GM18517 (cell line): Measurements from ENCODE around the gene OR8S1.
"Not testable (repeated sequence)": the region's sequence is repeated elsewhere in the genome, so short reads cannot be mapped to it uniquely, and the experiment has no call there.

Source experiments
- ATAC-seq: cut with Tn5 transposase; IDR thresholded peaks from one replicate; pipeline ENCODE4 v1.9.1; 2021; ENCODE audit warnings: mild to moderate bottlenecking, moderate library complexity; ENCODE audit not compliant: unreplicated experiment

The OR8S1 gene, protein sequence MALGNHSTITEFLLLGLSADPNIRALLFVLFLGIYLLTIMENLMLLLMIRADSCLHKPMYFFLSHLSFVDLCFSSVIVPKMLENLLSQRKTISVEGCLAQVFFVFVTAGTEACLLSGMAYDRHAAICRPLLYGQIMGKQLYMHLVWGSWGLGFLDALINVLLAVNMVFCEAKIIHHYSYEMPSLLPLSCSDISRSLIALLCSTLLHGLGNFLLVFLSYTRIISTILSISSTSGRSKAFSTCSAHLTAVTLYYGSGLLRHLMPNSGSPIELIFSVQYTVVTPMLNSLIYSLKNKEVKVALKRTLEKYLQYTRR

DNA sequence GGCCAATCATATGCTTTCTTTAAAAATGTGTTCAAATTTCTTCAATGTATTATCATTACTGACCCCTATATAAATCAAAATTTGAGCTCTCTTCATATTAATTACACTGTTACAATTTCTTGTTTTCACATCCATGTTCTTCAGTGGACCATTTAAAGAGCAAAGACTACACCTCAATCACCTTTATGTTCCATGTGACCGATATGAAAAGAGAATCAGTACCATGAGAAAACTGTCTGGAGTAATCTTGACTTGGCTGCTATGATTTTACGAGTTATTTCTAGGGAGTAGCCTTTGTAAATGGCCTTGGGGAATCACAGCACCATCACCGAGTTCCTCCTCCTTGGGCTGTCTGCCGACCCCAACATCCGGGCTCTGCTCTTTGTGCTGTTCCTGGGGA, at the start of gene OR8S1:
Gene OR8S1 (plus strand): TSS at position 301 of the 400 bp plus-strand sequence. CDS start 0 bp downstream, at position 301.
- no peak for ATAC-seq

DNA sequence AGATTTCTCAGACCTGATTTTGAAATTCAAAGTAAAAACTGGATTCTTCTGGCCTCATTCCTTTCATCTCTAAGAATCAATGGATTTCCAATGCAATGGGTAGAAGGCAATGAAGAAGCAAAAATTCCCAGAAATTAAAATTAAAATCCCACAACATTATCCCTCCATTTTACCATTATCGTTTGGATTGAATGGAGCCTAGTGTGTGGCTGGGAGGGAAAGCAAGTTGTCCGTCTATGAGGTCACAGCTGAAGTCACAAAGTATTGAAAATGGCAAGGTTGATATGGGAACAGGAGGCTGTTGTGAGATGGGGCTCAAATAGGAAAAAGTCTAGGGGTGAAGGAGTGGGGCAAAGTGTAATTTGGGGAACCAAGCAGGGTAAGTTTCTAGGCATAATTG, 43.2 kb upstream of the OR8S1 start, which contains the start of gene C12orf54:
Gene C12orf54 (plus strand): TSS at position 301 of the 400 bp plus-strand sequence. CDS start 799 bp downstream, outside the sequence.
- ATAC-seq: no peak

DNA sequence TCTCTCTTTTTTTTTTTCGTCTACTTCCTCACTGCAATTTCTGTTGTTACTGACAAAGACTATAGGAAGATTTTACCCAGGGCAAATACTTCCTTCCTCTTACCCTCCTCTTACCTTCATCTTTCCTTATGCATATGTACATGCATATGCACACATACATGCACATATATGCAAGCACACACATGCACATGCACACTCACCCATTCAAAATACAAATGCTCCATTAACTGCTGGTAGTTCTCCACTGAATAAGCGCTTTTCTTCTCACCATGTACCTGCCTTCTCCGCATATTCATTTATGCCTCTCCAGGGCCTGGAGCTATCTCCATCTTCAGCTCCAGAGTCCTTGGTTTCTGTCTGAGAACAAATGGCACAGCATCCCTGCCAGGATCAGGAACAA, 42.5 kb upstream of the OR8S1 start:
- no peak for ATAC-seq

DNA sequence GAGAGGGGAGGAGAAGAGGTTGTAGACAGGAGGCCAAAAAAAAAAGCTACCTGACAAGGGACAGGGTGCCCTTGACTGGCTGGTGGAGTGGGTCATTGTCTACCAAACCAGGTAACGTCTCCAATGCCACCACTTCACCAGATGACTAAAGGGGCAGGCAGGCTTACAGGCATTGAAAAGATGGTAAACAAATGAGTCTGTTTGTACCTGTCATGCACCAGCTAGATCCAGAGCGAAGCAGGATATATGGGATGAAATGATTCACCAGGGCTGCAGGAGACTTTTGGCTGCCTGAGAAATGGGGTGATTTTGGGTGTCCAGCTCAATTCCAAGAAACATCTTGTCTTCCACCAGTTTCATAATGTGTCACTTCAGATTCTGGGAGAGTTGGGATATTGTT, 39.2 kb upstream of the OR8S1 start:
- no peak for ATAC-seq

DNA sequence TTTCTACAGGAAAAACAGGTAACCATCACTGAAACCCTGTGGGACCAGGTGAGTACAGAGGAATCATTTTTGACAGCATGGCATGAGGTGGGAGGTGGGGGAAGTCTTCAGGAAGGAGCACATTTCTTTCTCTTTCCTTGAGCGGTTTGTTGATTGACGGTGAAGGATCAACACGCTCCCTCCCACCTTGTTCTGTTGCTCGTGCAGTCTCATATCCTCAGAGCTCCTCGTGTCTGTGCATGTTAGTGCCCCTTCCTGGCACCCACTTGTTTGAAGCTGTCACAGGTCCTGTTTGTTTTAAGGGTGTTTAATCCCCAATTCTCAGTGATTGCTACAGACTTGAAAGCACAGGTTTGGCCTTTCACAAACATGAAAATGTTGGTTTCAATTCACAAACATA, 38.8 kb upstream of the OR8S1 start:
- no peak for ATAC-seq

DNA sequence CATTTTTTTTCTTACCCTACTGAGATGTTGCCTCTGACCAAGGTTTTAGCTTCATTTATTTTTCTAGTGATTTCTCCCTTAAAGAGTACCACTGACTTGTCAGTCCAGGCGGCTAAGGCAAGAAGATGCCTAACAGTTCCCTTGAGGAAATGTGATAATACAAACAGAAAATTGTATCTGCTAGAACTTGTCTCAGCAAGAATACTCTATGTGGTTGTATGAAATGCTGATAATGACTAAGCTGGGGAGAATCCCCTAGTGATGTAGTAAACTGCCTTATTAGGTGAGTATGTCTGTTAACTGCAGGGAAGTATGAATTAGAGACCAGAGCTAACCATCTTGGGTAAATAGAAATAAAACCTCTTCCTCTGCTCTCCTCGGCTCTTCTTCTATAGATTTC, 36.4 kb upstream of the OR8S1 start:
- ATAC-seq: peak; percentile 93

DNA sequence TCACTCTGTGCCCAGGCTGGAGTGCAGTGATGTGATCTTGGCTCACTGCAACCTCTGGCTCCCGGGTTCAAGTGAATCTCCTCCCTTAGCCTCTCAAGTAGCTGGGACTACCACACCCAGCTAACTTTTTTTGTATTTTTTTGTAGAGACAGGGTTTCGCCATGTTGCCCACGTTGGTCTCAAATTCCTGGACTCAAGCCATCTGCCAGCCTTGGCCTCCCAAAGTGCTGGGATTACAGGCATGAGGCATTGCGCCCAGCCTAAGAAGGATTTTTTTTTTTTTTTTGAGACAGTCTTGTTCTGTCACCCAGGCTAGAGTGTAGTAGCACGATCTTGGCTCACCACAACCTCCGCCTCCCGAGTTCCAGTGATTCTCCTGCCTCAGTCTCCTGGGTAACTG, 36.0 kb upstream of the OR8S1 start:
- ATAC-seq: not testable (repeated sequence)

DNA sequence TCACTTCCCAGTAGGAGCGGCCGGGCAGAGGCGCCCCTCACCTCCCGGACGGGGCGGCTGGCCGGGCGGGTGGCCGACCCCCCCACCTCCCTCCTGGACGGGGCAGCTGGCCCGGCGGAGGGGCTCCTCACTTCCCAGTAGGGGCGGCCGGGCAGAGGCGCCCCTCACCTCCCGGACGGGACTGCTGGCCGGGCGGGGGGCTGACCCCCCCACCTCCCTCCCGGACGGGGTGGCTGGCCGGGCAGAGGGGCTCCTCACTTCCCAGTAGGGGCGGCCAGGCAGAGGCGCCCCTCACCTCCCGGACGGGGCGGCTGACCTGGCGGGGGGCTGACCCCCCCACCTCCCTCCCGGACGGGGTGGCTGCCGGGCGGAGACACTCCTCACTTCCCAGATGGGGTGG, 25.2 kb upstream of the OR8S1 start:
- not testable (repeated sequence) for ATAC-seq

DNA sequence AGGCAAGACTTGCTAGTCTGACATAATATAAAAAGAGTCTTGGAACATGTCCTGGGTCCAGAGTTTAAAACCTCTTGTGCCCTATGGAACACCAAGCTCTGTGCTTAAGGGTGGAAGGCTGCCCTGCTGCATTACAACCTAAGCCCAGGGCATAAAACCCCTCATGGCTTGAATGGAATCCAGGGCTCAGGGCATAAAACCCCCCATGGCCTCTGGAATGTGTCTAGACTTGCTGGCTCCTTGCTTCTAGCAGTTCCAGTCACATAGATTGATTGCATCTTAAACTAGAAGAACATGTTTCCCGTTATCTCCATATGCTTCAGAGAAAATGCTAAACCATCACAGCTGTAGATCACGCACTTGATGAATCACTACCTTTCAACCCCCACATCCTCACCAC, 18.6 kb upstream of the OR8S1 start:
- not testable (repeated sequence) for ATAC-seq

DNA sequence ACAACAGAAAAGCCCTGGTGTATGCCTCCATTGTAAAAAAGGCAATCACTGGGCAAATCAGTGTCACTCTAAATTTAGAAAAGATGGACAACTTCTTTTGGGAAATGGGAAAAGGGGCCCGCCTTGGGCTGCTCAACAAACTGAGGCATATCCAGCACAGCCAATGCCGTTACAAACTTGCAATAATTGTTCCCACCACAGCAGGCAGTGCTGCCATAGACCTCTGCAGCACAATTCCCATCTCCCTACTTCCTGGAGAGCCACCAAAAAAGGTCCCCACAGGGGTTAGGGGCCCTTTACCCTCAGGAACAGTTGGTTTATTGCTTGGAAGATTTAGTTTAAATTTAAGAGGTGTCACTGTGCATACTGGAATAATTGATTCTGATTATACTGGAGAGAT, 16.4 kb upstream of the OR8S1 start:
- no peak for ATAC-seq

DNA sequence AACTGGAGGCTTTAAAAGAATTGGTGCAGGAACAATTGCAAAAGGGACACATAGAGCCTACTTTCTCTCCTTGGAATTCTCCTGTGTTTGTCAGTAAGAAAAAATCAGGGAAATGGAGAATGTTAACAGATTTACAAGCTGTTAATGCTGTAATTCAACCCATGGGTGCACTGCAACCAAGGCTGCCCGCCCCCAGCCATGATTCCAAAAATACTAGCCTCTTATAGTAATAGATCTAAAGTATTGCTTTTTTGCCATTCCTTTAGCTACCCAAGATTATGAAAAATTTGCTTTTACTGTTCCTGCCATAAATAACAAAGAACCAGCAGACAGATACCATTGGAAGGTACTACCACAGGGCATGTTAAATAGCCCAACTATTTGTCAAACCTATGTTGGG, 15.3 kb upstream of the OR8S1 start:
- ATAC-seq: no peak

DNA sequence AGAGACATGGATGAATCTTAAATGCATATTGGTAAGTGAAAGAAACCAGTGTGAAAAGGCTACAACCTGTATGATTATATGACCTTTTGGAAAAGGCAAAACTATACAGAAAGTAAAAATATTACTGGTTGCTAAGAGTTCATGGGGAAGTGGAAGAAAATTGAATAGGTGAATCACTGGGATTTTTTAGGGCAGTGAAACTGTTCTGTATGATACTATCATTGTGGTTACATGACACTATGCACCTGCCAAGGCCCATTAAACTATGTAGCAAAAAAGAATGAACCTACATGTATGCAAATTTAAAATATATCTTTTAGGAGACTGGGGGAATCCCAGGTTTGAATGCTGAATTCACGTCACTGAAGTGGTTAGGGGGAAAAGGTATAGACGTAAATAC, 12.6 kb upstream of the OR8S1 start:
- ATAC-seq: peak; percentile 93

DNA sequence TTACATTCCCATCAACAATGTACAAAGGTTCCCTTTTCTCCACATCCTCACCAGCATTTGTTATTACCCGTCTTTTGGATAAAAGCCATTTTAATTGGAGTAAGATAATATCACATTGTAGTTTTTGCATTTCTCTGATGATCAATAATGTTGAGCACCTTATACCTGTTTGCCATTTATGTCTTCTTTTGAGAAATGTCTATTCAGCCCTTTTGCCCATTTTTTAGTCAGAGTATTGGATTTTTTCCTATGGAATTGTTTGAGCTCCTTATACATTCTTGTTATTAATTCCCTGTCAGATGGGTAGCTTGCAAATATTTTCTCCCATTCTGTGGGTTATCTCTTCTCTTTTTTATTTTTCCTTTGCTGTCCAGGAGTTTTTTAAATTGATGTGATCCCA, 10.7 kb upstream of the OR8S1 start:
- ATAC-seq: no peak

DNA sequence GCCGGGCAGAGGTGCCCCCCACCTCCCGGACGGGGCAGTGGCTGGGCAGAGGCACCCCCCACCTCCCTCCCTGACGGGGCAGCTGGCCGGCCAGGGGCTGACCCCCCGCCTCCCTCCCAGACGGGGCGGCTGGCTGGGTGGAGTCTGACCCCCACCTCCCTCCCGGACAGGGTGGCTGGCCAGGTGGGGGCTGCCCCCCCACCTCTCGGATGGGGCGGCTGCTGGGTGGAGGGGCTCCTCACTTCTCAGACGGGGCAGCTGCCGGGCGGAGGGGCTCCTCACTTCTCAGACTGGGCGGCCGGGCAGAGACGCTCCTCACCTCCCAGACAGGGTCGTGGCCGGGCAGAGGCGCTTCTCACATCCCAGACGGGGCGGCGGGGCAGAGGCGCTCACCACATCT, 5.1 kb upstream of the OR8S1 start:
- ATAC-seq: not testable (repeated sequence)

DNA sequence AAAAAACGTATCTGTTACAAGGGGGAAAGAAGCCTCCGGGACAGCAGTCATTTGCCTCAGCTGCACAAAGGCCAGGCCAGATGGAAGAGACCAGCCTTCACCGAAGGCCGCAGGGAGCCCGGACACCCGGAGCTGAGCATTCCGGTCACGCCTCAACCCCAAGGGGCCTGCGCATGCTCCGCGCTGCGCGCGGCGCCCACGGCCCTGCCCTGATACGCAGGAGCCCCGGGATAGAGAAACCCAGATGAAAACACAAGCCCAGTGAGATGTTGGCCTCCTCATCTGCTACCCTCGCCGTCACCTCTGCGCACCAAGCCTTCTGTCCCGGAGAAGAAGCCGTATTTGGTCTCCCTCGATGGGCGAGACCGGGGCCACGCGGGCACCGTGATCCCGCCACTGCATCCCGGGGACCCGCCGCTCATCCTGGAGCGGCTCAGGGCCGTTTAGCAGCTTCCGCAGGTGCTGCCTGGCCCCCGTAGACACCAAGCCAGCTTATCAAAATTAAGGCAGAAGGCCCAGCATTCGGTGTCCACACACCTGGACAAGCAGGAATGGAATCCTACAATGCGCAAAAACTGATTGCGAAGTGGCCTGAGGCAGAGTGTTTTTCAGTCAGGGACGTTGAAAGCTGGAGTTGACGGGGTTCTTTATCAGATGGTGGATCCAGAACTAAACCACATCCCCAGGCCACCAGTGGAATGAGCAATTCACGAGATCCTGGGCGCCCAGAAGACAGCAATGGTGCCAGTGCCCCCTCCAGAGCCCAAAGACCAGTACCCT, 2.6 kb downstream of the OR8S1 start:
- no peak for ATAC-seq

DNA sequence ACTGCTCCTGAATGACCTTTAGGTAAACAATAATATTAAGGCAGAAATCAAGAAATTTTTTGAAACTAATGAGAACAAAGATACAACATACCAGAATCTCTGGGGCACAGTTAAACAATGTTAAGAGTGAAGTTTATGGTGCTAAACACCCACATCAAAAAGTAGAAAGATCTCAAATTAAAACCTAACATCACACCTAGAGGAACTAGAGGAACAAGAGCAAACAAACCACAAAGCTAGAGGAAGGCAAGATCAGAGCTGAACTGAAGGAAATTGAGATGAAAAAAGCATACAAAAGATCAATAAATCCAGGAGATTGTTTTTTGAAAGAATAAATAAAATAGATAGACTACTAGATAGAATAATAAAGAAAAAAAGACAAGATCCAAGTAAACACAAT, 7.2 kb downstream of the OR8S1 start:
- no peak for ATAC-seq

DNA sequence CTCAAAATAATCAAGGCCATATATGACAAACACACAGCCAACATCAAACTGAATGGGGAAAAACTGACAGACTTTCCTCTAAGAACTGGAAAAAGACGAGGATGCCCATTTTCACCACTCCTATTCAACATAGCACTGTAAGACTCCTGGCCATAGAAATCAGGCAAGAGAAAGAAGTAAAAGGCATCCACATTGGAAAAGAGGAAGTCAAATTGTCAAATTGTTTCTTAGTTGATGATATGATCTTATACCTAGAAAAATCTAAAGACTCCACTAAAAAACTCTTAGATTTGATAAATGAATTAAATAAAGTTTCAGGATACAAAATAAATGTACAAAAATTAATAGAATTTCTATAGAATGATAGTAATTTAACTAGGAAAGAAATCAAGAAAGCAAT, 11.2 kb downstream of the OR8S1 start:
- ATAC-seq: no peak

DNA sequence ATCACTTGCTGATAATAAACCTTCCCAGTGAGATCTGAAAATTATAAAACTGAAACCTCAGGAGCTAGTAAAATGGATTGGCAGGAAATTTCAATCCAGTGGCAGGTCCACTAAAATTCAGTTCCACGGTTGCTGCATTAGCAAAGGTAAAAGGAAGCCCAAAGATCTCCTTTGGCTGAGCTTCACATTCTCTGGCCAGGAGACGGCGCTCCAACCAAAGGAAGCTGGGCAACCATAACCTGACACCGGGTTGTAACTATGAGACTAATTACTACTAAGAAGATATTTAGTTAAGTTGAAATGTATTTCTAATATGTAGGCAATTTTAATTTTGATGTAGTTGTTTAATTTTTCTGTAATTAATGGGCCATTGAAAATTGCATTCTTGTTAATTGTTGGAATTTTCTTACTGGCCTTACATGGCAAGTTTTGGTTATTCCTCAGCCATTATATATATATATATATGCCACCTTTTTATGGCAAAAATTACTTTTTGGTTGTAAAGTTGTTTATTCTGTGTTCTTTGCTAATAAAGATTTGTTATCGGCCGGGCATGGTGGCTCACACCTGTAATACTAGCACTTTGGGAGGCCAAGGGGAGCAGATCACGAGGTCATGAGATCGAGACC, 17.0 kb downstream of the OR8S1 start:
- no peak for ATAC-seq

DNA sequence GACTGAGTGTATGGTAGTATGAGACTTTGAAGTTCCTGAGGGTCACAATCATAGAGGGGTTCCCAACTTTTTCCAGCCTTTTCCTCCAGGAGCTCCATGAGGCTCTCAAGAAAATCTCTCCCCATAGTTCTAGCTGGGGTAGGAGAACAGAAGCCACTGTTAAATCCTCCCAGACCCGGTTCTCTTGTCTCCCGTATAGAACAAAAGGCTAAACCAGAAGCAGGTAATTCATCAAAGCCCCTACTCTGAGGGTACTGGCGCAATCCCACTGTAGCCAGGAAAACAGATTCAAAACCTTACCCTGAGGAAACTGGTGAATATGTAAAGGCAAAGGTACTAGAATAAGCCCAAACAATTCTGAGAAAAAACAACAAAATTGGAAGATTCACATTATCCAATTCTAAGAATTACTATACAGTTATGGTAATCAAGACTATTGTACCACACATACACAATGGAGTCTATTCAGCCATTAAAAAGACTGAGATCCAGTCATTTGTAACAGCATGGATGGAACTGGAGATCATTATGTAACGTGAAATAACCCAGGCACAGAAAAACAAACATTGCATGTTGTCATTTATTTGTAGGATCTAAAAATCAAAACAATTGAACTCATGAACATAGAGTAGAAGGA, 20.5 kb downstream of the OR8S1 start:
- ATAC-seq: no peak

DNA sequence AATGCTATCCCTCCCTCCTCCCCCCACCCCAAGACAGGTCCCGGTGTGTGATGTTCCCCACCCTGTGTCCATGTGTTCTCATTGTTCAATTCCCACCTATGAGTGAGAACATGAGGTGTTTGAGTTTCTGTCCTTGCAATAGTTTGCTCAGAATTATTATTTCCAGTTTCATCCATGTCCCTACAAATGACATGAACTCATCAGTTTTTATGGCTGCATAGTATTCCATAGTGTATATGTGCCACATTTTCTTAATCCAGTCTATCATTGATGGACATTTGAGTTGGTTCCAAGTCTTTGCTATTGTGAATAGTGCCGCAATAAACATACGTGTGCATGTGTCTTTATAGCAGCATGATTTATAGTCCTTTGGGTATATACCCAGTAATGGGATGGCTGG, 21.6 kb downstream of the OR8S1 start:
- not testable (repeated sequence) for ATAC-seq

DNA sequence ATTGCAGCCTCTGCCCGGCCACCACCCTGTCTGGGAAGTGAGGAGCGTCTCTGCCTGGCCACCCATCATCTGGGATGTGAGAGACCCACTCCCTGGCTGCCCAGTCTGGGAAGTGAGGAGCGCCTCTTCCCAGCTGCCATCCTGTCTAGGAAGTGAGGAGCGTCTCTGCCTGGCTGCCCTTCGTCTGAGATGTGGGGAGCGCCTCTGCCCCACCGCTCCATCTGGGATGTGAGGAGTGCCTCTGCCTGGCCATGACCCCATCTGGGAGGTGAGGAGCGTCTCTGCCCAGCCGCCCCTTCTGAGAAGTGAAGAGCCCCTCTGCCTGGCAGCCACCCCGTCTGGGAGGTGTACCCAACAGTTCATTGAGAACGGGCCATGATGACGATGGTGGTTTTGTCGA, 26.2 kb downstream of the OR8S1 start:
- ATAC-seq: not testable (repeated sequence)
